IgD-negative memory B cell (primary cell): ENCODE results near the gene PRRX1. TPM values are rescaled to one million over a fixed set of nuclear protein-coding genes. Genes with fewer than 3 reads are reported as not detected.

Source experiments
- H3K27ac Mint-ChIP-seq, 3 donors: one replicate each; pipeline ENCODE4 v1.8.0; 2020 to 2022; ENCODE audit warnings: mild to moderate bottlenecking in 3 of 3, mixed read lengths in 3 of 3, moderate library complexity in 1 of 3
- H3K27me3 Mint-ChIP-seq: one replicate; pipeline ENCODE4 v1.8.0; 2021; ENCODE audit warnings: mixed read lengths
- H3K36me3 Mint-ChIP-seq: one replicate; pipeline ENCODE4 v1.8.0; 2020; ENCODE audit warnings: mild to moderate bottlenecking, mixed read lengths
- H3K4me1 Mint-ChIP-seq, 3 donors: one replicate each; pipeline ENCODE4 v1.8.0; 2020 to 2022; ENCODE audit warnings: mixed read lengths in 3 of 3, mild to moderate bottlenecking in 1 of 3
- H3K4me3 Mint-ChIP-seq, 4 donors: one replicate each; pipeline ENCODE4 v1.8.0; 2020 to 2022; ENCODE audit warnings: mild to moderate bottlenecking in 4 of 4, mixed read lengths in 4 of 4, moderate library complexity in 3 of 4
- H3K9me3 Mint-ChIP-seq, 3 donors: one replicate each; pipeline ENCODE4 v1.8.0; 2020 to 2021; ENCODE audit warnings: mixed read lengths in 3 of 3, mild to moderate bottlenecking in 1 of 3
- polyA plus RNA-seq: library from polyadenylated mRNA; unstranded; fragments of 300-500 nt; fragmentation: Illumina TruSeq; gene quantifications from one replicate; pipeline ENCODE4 v1.2.3, GENCODE V29; 2021

PRRX1 gene
- polyA plus RNA-seq, 1 donor from 2014 or later = not detected

- Mint-ChIP-seq H3K27me3 (peaks cover 3% of the 10 kb centered on the region), H3K9me3 (no peaks in the 10 kb centered on the region), H3K4me3 (no peak overlapping the region), H3K4me1 (peaks cover 0 to 2% (median 0%) of the 10 kb centered on the region in 3 donors), H3K36me3 (no peaks in the 10 kb centered on the region), H3K27ac (no peak overlapping the region)
These were observed 30.4 kb downstream of the PRRX1 start for GRCh38 chr1:170694172-170694926.

- Mint-ChIP-seq H3K4me3 (no peak overlapping the region), H3K9me3 (no peaks in the 10 kb centered on the region), H3K27ac (peak overlapping the region in 1 of 3 donors; percentile 16), H3K36me3 (no peaks in the 10 kb centered on the region), H3K4me1 (no peaks in the 10 kb centered on the region), H3K27me3 (peaks cover 3% of the 10 kb centered on the region)
These were observed 32.1 kb downstream of the PRRX1 start for GRCh38 chr1:170695955-170696590.

GRCh38 chr1:170696591-170697290, 32.8 kb downstream of the PRRX1 start:
- peaks cover 3% of the 10 kb centered on the region for H3K27me3 Mint-ChIP-seq
- H3K4me1 Mint-ChIP-seq = no peaks in the 10 kb centered on the region
- H3K9me3 Mint-ChIP-seq = no peaks in the 10 kb centered on the region
- no peak overlapping the region for H3K27ac Mint-ChIP-seq
- no peaks in the 10 kb centered on the region for H3K36me3 Mint-ChIP-seq
- no peak overlapping the region for H3K4me3 Mint-ChIP-seq

- Mint-ChIP-seq H3K27me3 (peaks cover 3% of the 10 kb centered on the region), H3K4me1 (no peaks in the 10 kb centered on the region), H3K27ac (no peak overlapping the region), H3K9me3 (no peaks in the 10 kb centered on the region), H3K4me3 (no peak overlapping the region), H3K36me3 (no peaks in the 10 kb centered on the region)
These were observed 33.4 kb downstream of the PRRX1 start for GRCh38 chr1:170697316-170697715.

GRCh38 chr1:170698301-170699275, 34.7 kb downstream of the PRRX1 start:
- Mint-ChIP-seq H3K9me3 (peaks cover 0 to under 1% (median 0%) of the 10 kb centered on the region in 3 donors), H3K4me3 (no peak overlapping the region), H3K27me3 (no peaks in the 10 kb centered on the region), H3K4me1 (no peaks in the 10 kb centered on the region), H3K27ac (no peak overlapping the region), H3K36me3 (no peaks in the 10 kb centered on the region)

GRCh38 chr1:170699696-170700095, 35.8 kb downstream of the PRRX1 start:
- Mint-ChIP-seq H3K27ac (no peak overlapping the region), H3K4me1 (no peaks in the 10 kb centered on the region), H3K4me3 (no peak overlapping the region), H3K9me3 (peaks cover 0 to 3% (median 0%) of the 10 kb centered on the region in 3 donors), H3K36me3 (no peaks in the 10 kb centered on the region), H3K27me3 (no peaks in the 10 kb centered on the region)

GRCh38 chr1:170700842-170701615, 37.1 kb downstream of the PRRX1 start:
- H3K27ac Mint-ChIP-seq = no peak overlapping the region
- H3K36me3 Mint-ChIP-seq = no peaks in the 10 kb centered on the region
- H3K4me3 Mint-ChIP-seq = no peak overlapping the region
- no peaks in the 10 kb centered on the region for H3K27me3 Mint-ChIP-seq
- no peaks in the 10 kb centered on the region for H3K4me1 Mint-ChIP-seq
- H3K9me3 Mint-ChIP-seq = peaks cover 0 to 3% (median 0%) of the 10 kb centered on the region in 3 donors

- peaks cover 0 to 4% (median 3%) of the 10 kb centered on the region in 3 donors for H3K9me3 Mint-ChIP-seq
- no peak overlapping the region for H3K27ac Mint-ChIP-seq
- no peak overlapping the region for H3K4me3 Mint-ChIP-seq
- no peaks in the 10 kb centered on the region for H3K27me3 Mint-ChIP-seq
- H3K36me3 Mint-ChIP-seq = no peaks in the 10 kb centered on the region
- no peaks in the 10 kb centered on the region for H3K4me1 Mint-ChIP-seq
These were observed 38.0 kb downstream of the PRRX1 start for GRCh38 chr1:170701962-170702361.

- Mint-ChIP-seq H3K9me3 (peaks cover 0 to 4% (median 3%) of the 10 kb centered on the region in 3 donors), H3K36me3 (no peaks in the 10 kb centered on the region), H3K27me3 (no peaks in the 10 kb centered on the region), H3K4me1 (no peaks in the 10 kb centered on the region), H3K27ac (no peak overlapping the region), H3K4me3 (no peak overlapping the region)
These were observed 39.7 kb downstream of the PRRX1 start for GRCh38 chr1:170703591-170703990.

GRCh38 chr1:170704256-170704655, 40.3 kb downstream of the PRRX1 start:
- Mint-ChIP-seq H3K27ac (no peak overlapping the region), H3K27me3 (no peaks in the 10 kb centered on the region), H3K4me1 (no peaks in the 10 kb centered on the region), H3K36me3 (no peaks in the 10 kb centered on the region), H3K4me3 (no peak overlapping the region), H3K9me3 (peaks cover 0 to 4% (median 3%) of the 10 kb centered on the region in 3 donors)

- Mint-ChIP-seq H3K4me1 (no peaks in the 10 kb centered on the region), H3K36me3 (no peaks in the 10 kb centered on the region), H3K9me3 (peaks cover 1 to 4% (median 3%) of the 10 kb centered on the region in 3 donors), H3K4me3 (no peak overlapping the region), H3K27me3 (no peaks in the 10 kb centered on the region), H3K27ac (no peak overlapping the region)
These were observed 42.0 kb downstream of the PRRX1 start for GRCh38 chr1:170705981-170706380.

GRCh38 chr1:170707117-170707516, 43.2 kb downstream of the PRRX1 start:
- no peaks in the 10 kb centered on the region for H3K36me3 Mint-ChIP-seq
- no peaks in the 10 kb centered on the region for H3K27me3 Mint-ChIP-seq
- no peak overlapping the region for H3K27ac Mint-ChIP-seq
- H3K4me1 Mint-ChIP-seq = no peaks in the 10 kb centered on the region
- peaks cover 1 to 4% (median 3%) of the 10 kb centered on the region in 3 donors for H3K9me3 Mint-ChIP-seq
- no peak overlapping the region for H3K4me3 Mint-ChIP-seq

GRCh38 chr1:170707959-170708655, 44.2 kb downstream of the PRRX1 start:
- Mint-ChIP-seq H3K36me3 (no peaks in the 10 kb centered on the region), H3K27ac (no peak overlapping the region), H3K9me3 (peaks cover 1 to 4% (median 3%) of the 10 kb centered on the region in 3 donors), H3K4me1 (no peaks in the 10 kb centered on the region), H3K27me3 (no peaks in the 10 kb centered on the region), H3K4me3 (no peak overlapping the region)
